GM18519 (cell line): ENCODE data around the gene HELZ2.

Source experiments
- ATAC-seq: cut with Tn5 transposase; IDR thresholded peaks from one replicate; pipeline ENCODE4 v1.9.1; 2021; ENCODE audit warnings: mild to moderate bottlenecking, moderate library complexity; ENCODE audit not compliant: unreplicated experiment, low FRiP score

Gene HELZ2

DNA sequence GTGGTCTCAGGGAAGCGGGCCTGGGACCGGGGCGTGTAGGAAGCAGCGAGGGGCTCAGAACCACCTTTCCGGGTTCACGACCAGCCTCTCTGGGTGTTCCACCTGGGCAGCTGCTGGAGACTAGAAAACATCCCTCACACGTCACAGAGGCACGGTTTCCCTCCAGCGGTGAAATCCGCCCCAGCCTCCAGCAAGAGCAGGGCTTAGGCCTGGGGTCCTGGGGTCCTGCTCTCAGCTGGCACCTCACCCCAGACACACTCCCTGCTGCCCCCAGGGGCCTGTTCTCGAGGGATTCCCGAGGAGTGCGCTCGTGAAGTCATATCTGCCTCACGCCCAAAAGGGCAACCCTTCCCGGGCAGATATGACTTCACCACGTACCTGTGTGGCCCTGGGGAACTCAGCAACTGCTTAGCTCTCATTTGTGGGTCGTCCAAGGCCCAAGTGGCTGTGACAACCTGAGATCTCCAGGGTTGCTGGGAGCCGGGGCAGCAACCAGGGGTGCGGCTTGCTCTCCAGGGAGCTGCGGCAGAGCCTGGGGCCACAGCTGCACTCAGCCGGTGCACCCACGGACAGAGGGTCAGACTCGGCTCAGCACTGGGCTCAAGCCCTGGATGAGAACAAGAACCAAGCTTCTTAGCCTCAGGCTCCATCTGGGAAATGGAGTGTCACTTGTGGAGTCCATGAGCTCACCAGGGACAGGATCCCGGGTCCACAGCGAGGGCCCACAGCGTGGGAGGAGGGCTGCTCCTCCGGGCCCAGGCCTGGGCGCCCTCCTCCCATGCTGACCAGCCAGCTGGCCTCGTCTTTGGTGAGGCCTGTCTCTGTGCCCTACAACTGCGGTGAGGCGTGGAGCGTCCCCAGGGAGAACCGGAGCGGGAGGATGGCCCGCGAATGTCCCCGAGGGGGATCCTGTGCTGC, 19.4 kb downstream of the HELZ2 start:
- ATAC-seq = no peak

DNA sequence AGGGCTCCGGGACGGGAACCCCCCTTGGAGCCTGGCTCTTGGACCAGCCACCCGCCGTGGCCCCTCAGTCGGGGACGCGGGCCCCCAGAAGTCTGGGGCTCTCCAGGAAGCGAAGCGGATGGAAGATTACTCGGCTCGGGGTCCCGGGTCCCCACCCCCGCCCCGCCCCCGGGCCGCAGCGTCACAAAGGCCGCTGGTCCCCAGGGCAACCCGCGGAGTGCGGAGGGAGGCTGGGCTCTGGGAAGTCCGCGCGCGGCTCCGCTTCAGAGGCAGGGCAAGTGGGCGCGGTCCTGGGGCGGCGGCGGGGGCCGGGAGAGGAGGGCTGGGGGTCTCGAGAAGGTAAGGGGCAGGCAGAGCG, 20.1 kb downstream of the HELZ2 start, which contains the start of gene FNDC11:
Gene FNDC11, plus strand, starts transcription at position 227 of the 358 bp plus-strand sequence. CDS start 1,505 bp downstream, outside the sequence.
- no peak for ATAC-seq

DNA sequence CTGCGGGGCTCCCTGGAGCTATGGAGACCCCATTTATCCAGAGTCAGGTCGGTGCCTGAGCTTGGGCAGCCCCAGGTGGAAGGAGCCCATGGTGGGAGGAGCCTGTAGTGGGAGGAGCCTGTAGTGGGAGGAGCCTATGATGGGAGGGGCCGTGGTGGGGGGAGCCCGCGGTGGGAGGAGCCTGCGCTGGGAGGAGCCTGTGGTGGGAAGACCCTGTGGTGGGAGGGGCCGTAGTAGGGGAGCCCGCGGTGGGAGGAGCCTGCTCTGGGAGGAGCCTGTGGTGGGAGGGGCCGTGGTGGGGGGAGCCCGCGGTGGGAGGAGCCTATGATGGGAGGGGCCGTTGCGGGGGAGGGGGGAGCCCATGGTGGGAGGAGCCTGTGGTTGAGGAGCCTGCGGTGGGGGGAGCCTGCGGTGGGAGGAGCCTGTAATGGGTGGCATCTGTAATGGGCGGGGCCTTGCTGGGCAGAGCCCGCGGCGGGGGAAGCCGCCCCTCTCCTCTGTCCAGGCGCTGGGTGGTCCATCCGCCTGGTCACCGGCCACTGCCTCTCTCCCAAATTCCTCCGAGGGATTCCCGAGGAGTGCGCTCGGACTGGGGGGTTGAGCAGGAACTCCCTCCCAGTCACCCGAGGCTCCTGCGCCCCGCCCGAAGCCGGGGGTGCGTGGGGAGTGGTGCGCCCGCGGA, 20.6 kb downstream of the HELZ2 start:
- ATAC-seq = no peak

DNA sequence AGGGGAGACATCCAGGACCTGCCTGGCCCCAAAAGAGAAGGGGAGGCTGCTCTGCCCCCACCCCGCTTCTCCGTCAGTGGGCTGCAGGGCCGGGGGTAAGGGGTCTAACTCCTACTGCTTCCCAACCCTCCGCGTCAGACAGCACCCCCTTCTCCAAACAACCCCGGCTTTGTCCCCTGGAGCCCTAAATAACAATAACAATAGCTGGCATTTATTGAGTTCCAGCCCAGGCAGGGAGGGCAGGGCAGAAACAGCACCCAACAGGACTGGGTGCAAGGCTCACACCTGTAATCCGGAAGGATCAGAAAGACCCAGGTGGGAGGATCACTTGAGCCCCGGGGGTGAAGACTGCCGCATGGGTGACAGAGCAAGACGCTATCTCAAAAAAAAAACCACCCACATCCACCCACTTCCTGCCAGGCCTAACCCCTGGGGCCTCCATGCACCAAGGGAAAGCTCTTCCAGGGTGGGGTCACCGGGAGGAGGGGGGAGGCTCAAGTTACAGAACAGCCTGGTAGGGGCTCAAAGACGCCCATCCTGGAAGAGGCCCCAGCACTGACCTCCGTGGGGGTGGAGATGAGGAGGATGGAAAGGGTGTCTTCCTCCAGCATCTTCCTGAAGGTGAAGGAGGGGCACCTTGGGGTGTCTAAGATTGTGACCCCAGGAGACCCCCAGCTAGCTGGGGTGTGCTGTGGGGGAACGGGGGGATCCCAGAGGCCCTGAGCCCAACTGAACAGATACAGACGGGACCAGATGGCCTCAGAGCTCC, 21.4 kb downstream of the HELZ2 start:
- no peak for ATAC-seq

DNA sequence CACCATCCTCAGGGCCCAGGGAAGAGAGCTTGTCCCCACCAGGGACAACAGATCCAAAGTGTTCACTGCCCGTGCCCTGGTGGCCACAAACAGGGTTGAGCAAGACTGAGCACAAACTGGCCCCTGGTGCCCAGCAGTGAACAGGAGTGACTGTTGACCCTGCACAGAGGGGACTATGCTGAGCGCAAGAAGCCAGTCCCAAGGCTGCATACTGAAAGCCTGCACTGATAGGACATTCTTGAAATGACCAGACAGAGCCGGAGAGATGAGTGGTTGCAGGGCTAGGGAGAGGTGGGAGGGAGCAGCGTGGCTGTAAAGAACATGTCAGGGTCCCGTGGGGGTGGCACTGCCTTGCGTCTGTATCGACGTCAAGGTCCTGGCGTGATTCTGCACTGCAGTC, 23.0 kb downstream of the HELZ2 start:
- ATAC-seq = no peak

DNA sequence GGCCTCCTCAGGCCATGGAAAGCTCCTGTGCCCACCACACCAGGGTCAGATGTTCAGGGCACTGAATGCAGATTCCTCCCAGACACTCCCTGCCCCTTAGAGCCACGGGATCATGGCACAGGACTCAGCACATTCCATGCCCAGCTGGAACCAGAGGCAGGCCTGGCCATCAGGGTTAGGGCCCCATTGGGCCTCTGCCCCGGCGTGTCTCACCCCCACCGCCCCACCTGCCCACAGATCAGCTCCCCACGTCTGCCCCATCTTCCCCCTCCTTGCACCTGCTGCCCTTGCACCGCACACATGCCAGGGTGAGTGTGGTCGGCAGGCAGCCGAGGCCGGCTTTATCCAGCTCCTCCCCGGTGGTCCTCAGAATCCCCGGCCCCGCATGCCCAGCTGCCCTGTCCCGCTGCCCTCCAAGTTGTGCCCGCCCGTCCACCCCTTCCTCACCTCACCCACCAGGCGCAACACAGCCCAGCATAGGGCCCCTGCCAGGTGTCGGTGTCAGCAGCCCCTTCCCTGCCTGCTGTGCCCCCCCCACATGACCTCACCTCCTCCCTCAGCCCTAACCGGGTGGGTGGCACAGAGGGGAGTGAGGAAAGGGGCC, 24.3 kb downstream of the HELZ2 start:
- no peak for ATAC-seq

DNA sequence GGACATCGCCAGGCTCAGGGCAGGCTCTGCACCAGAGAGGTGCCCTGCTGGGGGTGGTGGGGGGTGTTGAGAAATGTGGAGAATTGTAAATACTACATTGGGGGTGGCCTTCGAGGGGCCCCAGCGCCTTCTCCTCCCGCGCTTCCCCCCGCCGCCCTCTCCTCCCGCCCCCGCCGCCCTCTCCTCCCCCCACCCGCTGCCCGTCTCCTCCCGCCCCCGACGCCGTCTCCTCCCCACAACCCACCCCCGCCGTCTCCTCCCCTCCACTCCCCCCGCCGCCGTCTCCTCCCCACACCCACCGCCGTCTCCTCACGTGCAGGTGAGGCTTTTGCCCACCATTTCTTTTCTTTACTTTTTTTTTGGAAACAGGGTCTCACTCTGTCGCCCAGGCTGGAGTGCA, 25.0 kb downstream of the HELZ2 start:
- no peak for ATAC-seq

DNA sequence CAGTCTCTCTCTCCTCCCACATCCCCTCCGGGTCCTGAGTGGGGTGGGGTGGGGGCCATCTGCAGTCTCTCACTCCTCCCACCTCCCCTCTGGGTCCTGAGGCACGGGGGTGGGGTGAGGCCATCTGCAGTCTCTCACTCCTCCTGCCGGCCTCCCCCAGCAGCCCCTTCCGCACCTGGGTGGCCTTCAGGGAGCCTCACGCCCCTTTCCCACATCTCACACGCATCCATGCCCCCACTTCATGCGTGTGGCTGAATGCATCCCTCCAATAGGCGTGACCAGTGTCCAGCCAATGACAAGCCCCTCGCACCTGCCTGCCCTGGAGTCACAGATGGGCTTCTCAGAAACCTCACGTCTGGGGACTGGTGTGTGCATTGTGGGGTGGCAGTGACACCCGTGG, 25.5 kb downstream of the HELZ2 start:
- ATAC-seq = no peak

DNA sequence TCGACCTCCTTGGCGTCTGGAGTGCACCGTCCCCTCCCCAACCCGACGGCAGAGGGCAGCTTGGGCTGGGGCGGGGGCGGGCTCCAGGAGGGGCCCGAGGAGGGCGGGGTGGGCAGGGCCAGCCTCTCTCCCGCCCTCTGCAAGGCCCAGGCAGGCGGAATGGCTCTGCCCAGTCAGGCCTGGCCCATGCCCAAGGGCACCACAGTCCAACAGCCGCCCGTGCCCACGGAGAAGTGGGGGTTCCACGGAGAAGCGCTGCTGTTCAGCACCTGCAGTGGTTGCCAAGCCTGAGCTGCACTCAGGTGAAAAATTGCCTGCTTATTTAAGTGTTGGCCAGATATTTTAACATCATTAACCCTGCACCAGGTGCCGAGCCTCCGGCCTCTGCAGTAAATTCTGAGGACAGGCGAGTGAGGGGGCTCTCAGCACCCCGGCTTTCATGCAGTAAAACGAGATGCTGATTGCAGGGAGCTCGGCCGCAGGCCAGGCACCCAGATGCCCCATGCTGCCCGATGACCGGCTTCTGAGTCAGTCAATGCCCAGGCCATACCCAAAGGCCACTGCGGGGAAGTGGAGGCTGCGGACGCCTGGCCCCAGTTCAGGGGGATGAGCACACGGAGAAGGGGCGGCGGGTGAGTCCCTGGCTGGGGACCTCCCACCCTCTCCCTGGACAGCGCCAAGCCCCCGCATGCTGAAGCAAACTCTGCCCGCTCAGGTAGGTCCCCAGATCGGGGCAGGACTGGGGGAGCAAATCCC, 26.1 kb downstream of the HELZ2 start, which contains the start of gene SRMS:
Gene SRMS, minus strand, starts transcription at position 25 of the 756 bp plus-strand sequence. CDS start 286 bp downstream, outside the sequence.
- no peak for ATAC-seq

DNA sequence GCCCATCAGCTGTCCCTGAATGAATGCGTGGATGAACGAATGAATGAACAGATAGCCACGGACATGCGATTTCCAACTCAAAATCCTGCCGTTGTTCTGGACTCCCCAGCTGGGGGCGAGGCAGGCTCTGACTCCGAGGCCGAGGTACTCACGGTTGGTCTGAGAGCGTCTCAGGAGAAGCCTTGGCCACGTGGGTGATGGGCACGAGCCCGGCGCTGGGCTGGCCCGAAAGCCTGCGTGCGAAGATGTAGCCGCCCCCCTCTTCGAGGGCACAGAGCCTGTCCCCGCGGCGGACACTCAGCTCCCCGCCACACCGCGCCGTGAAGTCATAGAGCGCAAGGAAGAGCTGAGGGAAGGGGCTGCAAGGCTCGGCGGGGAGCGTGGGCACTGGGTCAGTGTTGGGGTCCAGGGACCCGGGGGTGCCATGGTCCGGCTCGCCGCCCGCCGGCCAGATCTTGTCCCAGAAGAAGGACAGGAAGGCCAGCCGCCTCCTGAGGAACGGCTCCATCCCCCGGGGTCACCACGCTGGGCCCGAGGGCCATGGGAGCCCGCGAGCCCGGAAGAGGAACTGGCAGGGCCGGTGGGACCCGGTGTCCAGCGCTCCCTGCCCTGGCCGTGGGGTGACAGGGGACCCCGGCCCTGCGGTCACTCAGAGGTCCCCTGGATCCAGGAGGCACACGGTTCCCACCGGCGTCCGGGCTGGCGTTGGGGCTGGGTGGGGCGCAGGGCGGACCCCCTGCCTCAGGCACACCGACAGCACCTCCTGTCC, 26.9 kb downstream of the HELZ2 start:
- ATAC-seq = no peak

DNA sequence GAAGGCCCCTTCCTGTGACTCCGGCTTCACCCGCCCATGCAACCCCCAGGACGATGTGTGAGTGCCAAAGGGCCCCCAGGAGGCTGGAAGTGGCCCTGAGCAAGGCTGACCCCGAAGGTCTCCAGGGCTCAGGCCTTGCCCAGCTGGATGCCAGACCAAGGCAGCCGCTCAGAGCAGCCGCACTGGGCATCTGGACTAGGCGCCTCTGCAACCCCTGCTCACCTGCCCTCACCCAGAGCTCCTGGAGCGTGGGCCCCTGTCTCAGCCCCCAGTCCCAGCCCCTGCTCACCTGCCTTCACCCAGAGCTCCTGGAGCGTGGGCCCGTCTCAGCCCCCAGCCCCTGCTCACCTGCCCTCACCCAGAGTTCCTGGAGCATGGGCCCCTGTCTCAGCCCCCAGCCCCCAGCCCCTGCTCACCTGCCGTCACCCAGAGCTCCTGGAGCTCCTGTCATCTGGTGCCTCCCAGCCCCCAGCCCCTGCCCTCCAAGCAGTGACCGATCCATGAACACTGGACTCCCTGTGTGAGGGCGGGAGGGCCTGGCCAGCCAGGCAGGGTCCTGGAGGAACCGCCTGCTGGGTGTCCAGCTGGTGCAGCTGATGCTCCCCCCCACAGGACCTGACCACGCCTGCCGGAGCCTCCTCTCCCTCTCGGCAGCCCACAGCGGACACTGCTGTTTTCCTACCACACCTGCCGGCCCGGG, 27.6 kb downstream of the HELZ2 start:
- ATAC-seq = no peak

DNA sequence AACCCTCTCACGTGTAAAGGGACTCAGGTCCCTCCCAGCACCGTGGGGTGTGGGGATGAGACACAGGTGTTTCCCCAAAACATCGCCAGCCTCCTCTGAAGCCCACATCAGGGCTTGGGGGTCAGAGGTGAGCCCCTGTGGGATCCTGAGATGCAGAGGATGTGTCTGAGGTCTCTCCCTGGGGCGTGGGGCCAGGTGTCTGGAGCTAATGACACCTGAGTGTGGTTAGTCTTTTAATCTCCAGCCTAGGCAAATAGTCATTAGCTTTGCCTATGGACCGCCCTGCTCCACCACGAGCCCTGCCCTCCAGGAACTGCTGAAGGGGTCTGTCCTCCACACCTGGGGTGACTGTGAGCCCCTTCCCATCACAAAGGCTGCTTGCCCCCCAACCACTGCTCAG, 28.2 kb downstream of the HELZ2 start:
- no peak for ATAC-seq

DNA sequence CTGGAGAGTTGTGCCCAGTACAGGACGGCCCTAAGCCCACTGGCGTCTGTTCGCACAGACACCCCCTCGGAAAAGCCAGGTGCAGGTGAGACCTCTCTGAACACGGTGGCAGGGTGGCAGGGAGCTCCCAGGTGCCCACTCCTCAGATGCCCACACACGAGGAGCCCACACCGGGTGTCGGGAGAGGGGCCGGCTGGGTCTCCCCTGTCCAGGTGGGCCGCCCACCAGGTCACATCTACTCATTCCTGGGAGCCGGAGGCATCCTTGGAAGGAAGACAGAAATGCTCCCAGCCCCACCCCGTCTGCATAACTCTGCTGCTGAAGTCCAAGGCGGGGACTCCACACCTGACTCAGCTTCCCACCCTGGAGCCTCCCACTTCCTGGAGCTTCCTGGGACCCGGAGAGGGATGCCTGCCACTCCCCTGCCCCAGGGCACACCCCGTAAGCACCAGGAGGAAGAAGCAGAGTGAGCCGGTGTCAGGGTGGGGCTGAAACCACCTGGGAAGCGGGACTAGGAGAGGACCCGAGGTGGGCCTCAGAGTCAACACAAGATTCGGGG, 29.0 kb downstream of the HELZ2 start:
- ATAC-seq = no peak

DNA sequence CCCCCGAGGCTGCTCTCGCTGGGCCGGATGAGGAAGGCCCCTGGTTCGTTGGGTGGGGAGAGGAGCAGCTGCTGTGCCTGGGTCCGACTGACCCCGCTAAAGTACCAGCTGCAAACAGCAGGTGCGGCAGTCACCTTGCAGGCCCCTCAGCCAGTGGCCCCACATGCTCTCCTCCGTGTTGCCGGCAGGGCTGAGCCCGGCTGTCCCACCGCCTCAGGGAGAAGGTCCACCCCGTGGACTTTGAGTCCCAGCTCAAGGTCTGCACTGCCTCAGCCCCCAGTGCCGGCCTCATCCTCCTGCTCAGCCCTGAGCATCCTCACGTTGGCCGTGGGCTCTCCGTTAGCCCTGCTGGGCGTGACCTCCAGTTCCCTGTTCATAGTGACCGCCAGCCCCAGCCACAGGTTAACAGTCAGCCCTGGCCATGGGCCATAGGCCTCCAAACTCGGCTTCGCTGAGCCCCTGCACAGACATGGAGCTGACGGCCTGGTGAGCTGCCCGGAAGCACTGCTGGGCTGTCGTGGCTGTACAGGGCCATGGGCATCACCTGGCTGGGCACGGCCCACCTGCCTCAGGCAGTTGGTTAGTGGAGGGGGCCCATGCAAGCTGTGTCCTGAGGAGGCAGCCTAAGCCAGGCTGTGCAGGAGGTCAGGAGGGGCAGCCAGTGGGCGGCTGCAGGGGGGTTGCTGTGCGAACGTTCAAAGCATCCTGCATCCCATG, 29.6 kb downstream of the HELZ2 start:
- no peak for ATAC-seq

DNA sequence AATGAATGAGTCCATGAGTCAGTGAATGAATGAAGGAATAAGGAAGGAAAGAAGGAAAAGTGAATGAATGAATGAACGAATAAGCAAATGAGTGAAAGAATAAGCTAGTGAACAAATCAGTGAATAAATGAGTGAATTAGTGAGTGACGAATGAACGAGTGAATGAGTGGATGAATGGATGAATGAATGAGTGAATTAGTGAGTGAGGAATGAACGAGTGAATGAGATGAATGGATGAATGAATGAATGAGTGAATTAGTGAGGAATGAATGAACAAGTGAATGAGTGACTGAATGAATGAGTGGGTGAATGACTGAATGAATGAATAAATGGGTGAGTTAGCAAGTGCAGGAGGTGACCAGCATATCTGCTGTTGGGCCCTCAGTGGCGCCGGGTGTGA, 30.3 kb downstream of the HELZ2 start:
- no peak for ATAC-seq

DNA sequence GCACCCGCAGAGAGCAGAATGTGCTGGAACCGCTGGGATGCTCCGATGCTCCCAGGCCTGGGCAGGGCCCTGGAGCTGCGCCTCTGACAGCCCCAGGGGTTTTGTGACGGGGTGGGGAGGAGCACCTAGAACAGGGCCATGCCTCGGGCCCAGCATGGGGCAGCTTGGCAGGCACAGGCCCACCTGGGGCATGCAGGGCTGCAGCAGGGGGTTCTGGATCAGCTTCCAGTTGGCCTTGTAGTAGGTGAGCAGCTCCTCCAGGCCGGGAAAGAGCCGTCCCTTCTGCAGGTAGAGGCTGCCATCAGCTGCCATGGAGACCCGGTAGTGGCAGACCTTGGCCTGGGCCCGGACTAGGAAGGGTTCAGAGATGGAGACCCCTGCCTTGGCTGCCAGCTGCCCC, 30.9 kb downstream of the HELZ2 start:
- no peak for ATAC-seq

DNA sequence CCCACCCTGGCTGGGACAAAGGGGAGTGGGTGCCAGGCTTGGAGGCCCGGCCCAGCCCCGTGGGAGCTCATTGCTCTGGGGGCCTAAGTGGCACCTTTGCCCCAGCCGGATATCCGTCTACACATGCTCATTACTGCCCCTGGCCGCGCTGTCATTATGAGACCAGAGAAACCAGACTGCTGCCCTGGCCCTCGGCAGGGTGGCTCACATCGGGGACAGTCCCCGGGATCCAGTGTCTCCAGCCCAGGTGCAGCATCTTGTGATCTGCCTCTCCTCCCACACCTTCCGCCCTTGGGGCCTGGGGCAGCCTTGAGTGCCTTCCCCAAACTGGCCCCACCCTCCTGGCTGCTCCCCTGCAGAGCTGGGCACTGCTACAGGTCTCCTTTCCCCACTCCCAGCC, 31.3 kb downstream of the HELZ2 start:
- ATAC-seq = no peak
